Limb (tissue), 2 donors: ENCODE data around the gene TAF10.
A peak's percentile ranks its signal among the peaks of the same experiment; 100 is the strongest.

Experiments used
- DNase-seq, 2 donors: peaks; one replicate each; pipeline ENCODE4 v3.0.0-alpha.2; 2016; ENCODE audit errors: extremely low spot score in 2 of 2

The TAF10 gene

GRCh38 chr11:6640985-6641701 is 29.1 kb upstream of the TAF10 start:
- no peak for DNase-seq

- no peak for DNase-seq
Measured at GRCh38 chr11:6640036-6640984, 28.3 kb upstream of the TAF10 start.

- DNase-seq, result no peak
Measured at GRCh38 chr11:6638429-6638828, 26.4 kb upstream of the TAF10 start.

GRCh38 chr11:6637871-6638270 is 25.9 kb upstream of the TAF10 start:
- no peak for DNase-seq

GRCh38 chr11:6636480-6636879 is 24.5 kb upstream of the TAF10 start:
- no peak for DNase-seq

GRCh38 chr11:6635082-6635932 is 23.3 kb upstream of the TAF10 start:
- no peak for DNase-seq

- DNase-seq, result no peak
Measured at GRCh38 chr11:6634534-6634933, 22.5 kb upstream of the TAF10 start.

GRCh38 chr11:6633422-6634408 is 21.7 kb upstream of the TAF10 start:
- DNase-seq, result peak in 1 of 2 donors; percentile 15

GRCh38 chr11:6632116-6633073 is 20.4 kb upstream of the TAF10 start:
- DNase-seq, result peak in 1 of 2 donors; percentile 19

GRCh38 chr11:6631361-6631890 is 19.4 kb upstream of the TAF10 start:
- peak in 1 of 2 donors; percentile 14 for DNase-seq

GRCh38 chr11:6630632-6631291 is 18.7 kb upstream of the TAF10 start:
- peak in 1 of 2 donors; percentile 33 for DNase-seq

- peak in 1 of 2 donors; percentile 22 for DNase-seq
Measured at GRCh38 chr11:6629892-6630631, 18.0 kb upstream of the TAF10 start.

GRCh38 chr11:6629573-6629891 is 17.5 kb upstream of the TAF10 start:
- peak in 1 of 2 donors; percentile 25 for DNase-seq

- no peak for DNase-seq
Measured at GRCh38 chr11:6628526-6628925, 16.5 kb upstream of the TAF10 start.

GRCh38 chr11:6627762-6628241 is 15.8 kb upstream of the TAF10 start:
- no peak for DNase-seq

GRCh38 chr11:6626971-6627761 is 15.2 kb upstream of the TAF10 start:
- peak in 1 of 2 donors; percentile 17 for DNase-seq
